H9 (cell line): Measurements from ENCODE around the gene POU3F3. TPM values are rescaled to one million over a fixed set of nuclear protein-coding genes. Genes with fewer than 3 reads are reported as not detected.
A peak's percentile ranks its signal among the peaks of the same experiment; 100 is the strongest.

Source experiments
- DNase-seq: peaks from one replicate; pipeline ENCODE4 v3.0.0-alpha.2; 2017
- H2AFZ ChIP-seq: one replicate; pipeline ENCODE4 v1.6.1; 2013; ENCODE audit warnings: mild to moderate bottlenecking, low read length, control low read depth, moderate library complexity
- H2AK5ac ChIP-seq: 2 replicates; pipeline ENCODE4 v1.6.1; 2013; ENCODE audit warnings: low read length, control low read depth, mixed read lengths; ENCODE audit not compliant: insufficient read length
- H2BK120ac ChIP-seq: one replicate; pipeline ENCODE4 v1.6.1; 2013; ENCODE audit warnings: low read depth, mild to moderate bottlenecking, low read length, control low read depth, inconsistent platforms; ENCODE audit not compliant: poor library complexity, severe bottlenecking
- H2BK12ac ChIP-seq: 2 replicates; pipeline ENCODE4 v1.6.1; 2013; ENCODE audit warnings: low read length, control low read depth, mixed read lengths, low read depth; ENCODE audit not compliant: insufficient read length
- H2BK15ac ChIP-seq: 2 replicates; pipeline ENCODE4 v1.6.1; 2013; ENCODE audit warnings: low read depth, low read length, control low read depth
- H2BK20ac ChIP-seq: one replicate; pipeline ENCODE4 v1.6.1; 2013; ENCODE audit warnings: low read depth, mild to moderate bottlenecking, low read length, control low read depth, inconsistent platforms; ENCODE audit not compliant: poor library complexity, severe bottlenecking
- H2BK5ac ChIP-seq: 2 replicates; pipeline ENCODE4 v1.6.1; 2013; ENCODE audit warnings: low read length, control low read depth, mixed read lengths; ENCODE audit not compliant: insufficient read length
- H3K14ac ChIP-seq: 2 replicates; pipeline ENCODE4 v1.6.1; 2013; ENCODE audit warnings: low read length, control low read depth; ENCODE audit not compliant: insufficient read depth
- H3K18ac ChIP-seq: 2 replicates; pipeline ENCODE4 v1.6.1; 2013; ENCODE audit warnings: low read depth, mild to moderate bottlenecking, mixed read lengths, low read length, control low read depth; ENCODE audit not compliant: insufficient read length
- H3K23ac ChIP-seq: 2 replicates; pipeline ENCODE4 v1.6.1; 2013; ENCODE audit warnings: low read length, control low read depth, mixed read lengths, low read depth; ENCODE audit not compliant: insufficient read length
- H3K23me2 ChIP-seq: 2 replicates; pipeline ENCODE4 v1.6.1; 2013; ENCODE audit warnings: low read depth, mild to moderate bottlenecking, mixed read lengths, low read length, control low read depth; ENCODE audit not compliant: insufficient read length, poor library complexity, severe bottlenecking
- H3K27ac ChIP-seq: 2 replicates; pipeline ENCODE4 v1.5.1; 2013; ENCODE audit warnings: low read length, control low read depth, mixed read lengths, low read depth; ENCODE audit not compliant: insufficient read length
- H3K27me3 ChIP-seq: 2 replicates; pipeline ENCODE4 v1.6.1; 2013; ENCODE audit warnings: low read length, control low read depth, inconsistent platforms; ENCODE audit not compliant: insufficient read depth
- H3K4ac ChIP-seq: 2 replicates; pipeline ENCODE4 v1.6.1; 2013; ENCODE audit warnings: low read depth, mild to moderate bottlenecking, control low read depth, inconsistent platforms, low read length, moderate library complexity
- H3K4me1 ChIP-seq: 2 replicates; pipeline ENCODE4 v1.6.1; 2013; ENCODE audit warnings: low read length, control low read depth, inconsistent platforms; ENCODE audit not compliant: insufficient read depth
- H3K4me2 ChIP-seq: 2 replicates; pipeline ENCODE4 v1.6.1; 2013; ENCODE audit warnings: low read length, control low read depth, mixed read lengths; ENCODE audit not compliant: insufficient read length, insufficient read depth
- H3K56ac ChIP-seq: 2 replicates; pipeline ENCODE4 v1.6.1; 2013; ENCODE audit warnings: low read depth, mild to moderate bottlenecking, mixed read lengths, low read length, control low read depth; ENCODE audit not compliant: insufficient read length
- H3K79me1 ChIP-seq: 2 replicates; pipeline ENCODE4 v1.6.1; 2013; ENCODE audit warnings: low read depth, mild to moderate bottlenecking, moderate library complexity, low read length, control low read depth, inconsistent platforms; ENCODE audit not compliant: insufficient read depth, poor library complexity, severe bottlenecking
- H3K79me2 ChIP-seq: 2 replicates; pipeline ENCODE4 v1.6.1; 2013; ENCODE audit warnings: low read length, control low read depth, inconsistent platforms; ENCODE audit not compliant: insufficient read depth
- H3K9ac ChIP-seq: 2 replicates; pipeline ENCODE4 v1.6.1; 2013; ENCODE audit warnings: low read length, control low read depth, mixed read lengths; ENCODE audit not compliant: insufficient read length; ENCODE audit errors: extremely low read depth
- H3K9me3 ChIP-seq: one replicate; pipeline ENCODE4 v1.6.1; 2013; ENCODE audit warnings: low read depth, low read length, inconsistent platforms; ENCODE audit not compliant: control insufficient read depth
- H3T11ph ChIP-seq: one replicate; pipeline ENCODE4 v1.6.1; 2013; ENCODE audit warnings: mild to moderate bottlenecking, low read length, control low read depth, inconsistent platforms
- H4K20me1 ChIP-seq: one replicate; pipeline ENCODE4 v1.6.1; 2013; ENCODE audit not compliant: control insufficient read depth, insufficient read length, insufficient read depth
- H4K5ac ChIP-seq: 2 replicates; pipeline ENCODE4 v1.6.1; 2013; ENCODE audit warnings: low read depth, mild to moderate bottlenecking, mixed read lengths, low read length, control low read depth; ENCODE audit not compliant: insufficient read length
- H4K8ac ChIP-seq: replicated peaks from 2 replicates; pipeline ENCODE4 v1.6.1; 2013; ENCODE audit warnings: low read length, control low read depth, mixed read lengths, low read depth; ENCODE audit not compliant: insufficient read length
- H4K91ac ChIP-seq: 2 replicates; pipeline ENCODE4 v1.6.1; 2013; ENCODE audit warnings: low read depth, mild to moderate bottlenecking, moderate library complexity, mixed read lengths, low read length, control low read depth; ENCODE audit not compliant: insufficient read length
- H3K27ac Mint-ChIP-seq, 3 experiments: 2 replicates in 2 of 3; 3 replicates in 1 of 3; pipeline ENCODE4 v1.8.0; 2020 to 2021; ENCODE audit warnings: mixed read lengths in 3 of 3, mild to moderate bottlenecking in 1 of 3, moderate library complexity in 1 of 3
- H3K27me3 Mint-ChIP-seq: 2 replicates; pipeline ENCODE4 v1.8.0; 2021; ENCODE audit warnings: low read depth, mild to moderate bottlenecking, moderate library complexity, mixed read lengths
- H3K36me3 Mint-ChIP-seq, 3 experiments: 2 replicates in 2 of 3; 3 replicates in 1 of 3; pipeline ENCODE4 v1.8.0; 2020 to 2021; ENCODE audit warnings: low read depth in 3 of 3, mixed read lengths in 3 of 3; ENCODE audit not compliant: insufficient read depth in 1 of 3
- H3K4me1 Mint-ChIP-seq, 2 experiments: 2 replicates each; pipeline ENCODE4 v1.8.0; 2020; ENCODE audit warnings: mixed read lengths in 2 of 2
- H3K4me3 Mint-ChIP-seq, 2 experiments: 2 replicates in 1 of 2; 3 replicates in 1 of 2; pipeline ENCODE4 v1.8.0; 2020 to 2021; ENCODE audit warnings: mild to moderate bottlenecking in 2 of 2, mixed read lengths in 2 of 2, moderate library complexity in 1 of 2
- H3K9me3 Mint-ChIP-seq, 2 experiments: 2 replicates in 1 of 2; 3 replicates in 1 of 2; pipeline ENCODE4 v1.8.0; 2020; ENCODE audit warnings: mild to moderate bottlenecking in 2 of 2, mixed read lengths in 2 of 2, moderate library complexity in 1 of 2
- WGBS: extraction: QIAGEN DNeasy Blood & Tissue Kit; methylation state at CpG from one replicate; pipeline ENCODE4 v1.1.7; 2013; ENCODE audit warnings: missing lambda C conversion rate, low lambda C conversion rate, mixed read lengths; ENCODE audit not compliant: insufficient read length; ENCODE audit errors: extremely low coverage; 5-methylcytosine and 5-hydroxymethylcytosine counted together
- total RNA-seq: library from RNA; stranded (reverse); gene quantifications from 2 replicates; pipeline ENCODE4 v1.2.1, GENCODE V29; 2021
- TF ChIP-seq, protein P1 (sequence below): fragments of 200-600 bp; sonication (generic); conservative IDR thresholded peaks from 3 replicates; pipeline ENCODE4 v1.8.0; 2021; ENCODE audit warnings: antibody characterized with exemption, mild to moderate bottlenecking

POU3F3 gene
- total RNA-seq, 1 experiment from 2014 or later: not detected

- Histone ChIP-seq H2BK15ac (no peak overlapping the region), H3T11ph (no peak overlapping the region), H3K4me2 (no peak overlapping the region), H3K23ac (no peak overlapping the region), H2AFZ (no peak overlapping the region), H3K4ac (no peak overlapping the region), H4K20me1 (no peaks in the 10 kb centered on the region), H3K56ac (no peak overlapping the region), H2BK120ac (no peak overlapping the region), H2BK5ac (no peak overlapping the region), H3K79me2 (no peaks in the 10 kb centered on the region), H4K5ac (no peak overlapping the region), H3K27ac (no peak overlapping the region), H3K9ac (no peak overlapping the region), H3K4me1 (no peaks in the 10 kb centered on the region; the same call in 1 of the 2 replicates), H3K27me3 (peaks cover 30% of the 10 kb centered on the region), H3K79me1 (no peaks in the 10 kb centered on the region), H2AK5ac (no peak overlapping the region), H4K91ac (no peak overlapping the region), H3K23me2 (peaks cover 27% of the 10 kb centered on the region), H3K9me3 (no peaks in the 10 kb centered on the region), H2BK20ac (no peak overlapping the region), H3K14ac (no peak overlapping the region), H3K18ac (no peak overlapping the region), H4K8ac (no peak overlapping the region), H2BK12ac (no peak overlapping the region)
- Mint-ChIP-seq H3K27ac (no peak overlapping the region), H3K9me3 (peaks cover 2% of the 10 kb centered on the region in 2 experiments; a peak in 2 of 5 replicates), H3K4me1 (peaks cover 22% of the 10 kb centered on the region in 2 experiments), H3K36me3 (no peaks in the 10 kb centered on the region), H3K27me3 (peaks cover 75% of the 10 kb centered on the region), H3K4me3 (peak overlapping the region in 1 of 2 experiments; percentile 40; a peak in 1 of 5 replicates)
- WGBS: no CpG with 5 or more reads among the region's 2 CpGs
- TF ChIP-seq, protein P1, sequence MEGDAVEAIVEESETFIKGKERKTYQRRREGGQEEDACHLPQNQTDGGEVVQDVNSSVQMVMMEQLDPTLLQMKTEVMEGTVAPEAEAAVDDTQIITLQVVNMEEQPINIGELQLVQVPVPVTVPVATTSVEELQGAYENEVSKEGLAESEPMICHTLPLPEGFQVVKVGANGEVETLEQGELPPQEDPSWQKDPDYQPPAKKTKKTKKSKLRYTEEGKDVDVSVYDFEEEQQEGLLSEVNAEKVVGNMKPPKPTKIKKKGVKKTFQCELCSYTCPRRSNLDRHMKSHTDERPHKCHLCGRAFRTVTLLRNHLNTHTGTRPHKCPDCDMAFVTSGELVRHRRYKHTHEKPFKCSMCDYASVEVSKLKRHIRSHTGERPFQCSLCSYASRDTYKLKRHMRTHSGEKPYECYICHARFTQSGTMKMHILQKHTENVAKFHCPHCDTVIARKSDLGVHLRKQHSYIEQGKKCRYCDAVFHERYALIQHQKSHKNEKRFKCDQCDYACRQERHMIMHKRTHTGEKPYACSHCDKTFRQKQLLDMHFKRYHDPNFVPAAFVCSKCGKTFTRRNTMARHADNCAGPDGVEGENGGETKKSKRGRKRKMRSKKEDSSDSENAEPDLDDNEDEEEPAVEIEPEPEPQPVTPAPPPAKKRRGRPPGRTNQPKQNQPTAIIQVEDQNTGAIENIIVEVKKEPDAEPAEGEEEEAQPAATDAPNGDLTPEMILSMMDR: no peak
- DNase-seq: no peak
Observed at GRCh38 chr2:104840893-104841585, 12.9 kb upstream of the POU3F3 start.
